A673 (cell line): Measurements from ENCODE around the gene GALNTL6. TPM values are rescaled to one million over a fixed set of nuclear protein-coding genes. Genes with fewer than 3 reads are reported as not detected.

Source experiments
- BruUV-seq: library from RNA; stranded (reverse); fragments of 400-500 nt; replicated peaks from 2 replicates; lab custom pipeline; 2021; lab: Mats Ljungman, UMichigan
- CTCF ChIA-PET: fragments of 300-600 bp; sonication (Branson Sonifier 250); formaldehyde crosslinking; loops from one replicate; lab custom pipeline; 2022; ENCODE audit warnings: antibody characterized with exemption; lab: Charles Lee
- POLR2A ChIA-PET: fragments of 300-600 bp; sonication (Branson Sonifier 250); formaldehyde crosslinking; loops from one replicate; lab custom pipeline; 2022; ENCODE audit warnings: antibody characterized with exemption; ENCODE audit not compliant: low non-redundant PET; lab: Charles Lee
- DNase-seq: peaks from one replicate; pipeline ENCODE4 v3.0.0-alpha.2; 2015; ENCODE audit warnings: low spot score
- H3K27ac ChIP-seq: fragments of 200-600 bp; sonication (generic); 2 replicates; pipeline ENCODE4 v1.5.1; 2016; ENCODE audit warnings: mixed run types, low read depth, mild to moderate bottlenecking, mixed read lengths, antibody characterized with exemption, low read length; ENCODE audit not compliant: poor library complexity, severe bottlenecking
- H3K27me3 ChIP-seq: fragments of 200-600 bp; sonication (generic); replicated peaks from 2 replicates; pipeline ENCODE4 v1.6.1; 2017; ENCODE audit warnings: mixed run types, low read depth, mild to moderate bottlenecking, mixed read lengths, antibody characterized with exemption, low read length; ENCODE audit not compliant: insufficient read depth, poor library complexity
- H3K36me3 ChIP-seq: fragments of 200-600 bp; sonication (generic); 2 replicates; pipeline ENCODE4 v1.6.1; 2016; ENCODE audit warnings: mixed run types, mild to moderate bottlenecking, mixed read lengths, antibody characterized with exemption, low read length; ENCODE audit not compliant: insufficient read depth, poor library complexity, severe bottlenecking
- H3K4me1 ChIP-seq: fragments of 200-600 bp; sonication (generic); 2 replicates; pipeline ENCODE4 v1.6.1; 2017; ENCODE audit warnings: mixed run types, mild to moderate bottlenecking, mixed read lengths, antibody characterized with exemption, low read length; ENCODE audit not compliant: insufficient read depth, poor library complexity, severe bottlenecking
- H3K4me3 ChIP-seq: fragments of 200-600 bp; sonication (generic); 2 replicates; pipeline ENCODE4 v1.5.1; 2016; ENCODE audit warnings: low read depth, mixed run types, mild to moderate bottlenecking, mixed read lengths, low read length; ENCODE audit not compliant: poor library complexity, severe bottlenecking
- H3K9me3 ChIP-seq: fragments of 200-600 bp; sonication (generic); 2 replicates; pipeline ENCODE4 v1.6.1; 2016; ENCODE audit warnings: mixed run types, low read depth, mild to moderate bottlenecking, mixed read lengths, antibody characterized with exemption, low read length; ENCODE audit not compliant: poor library complexity, severe bottlenecking
- CTCF ChIP-seq: fragments of 300-800, 200-600 bp; sonication (generic); conservative IDR thresholded peaks from 2 replicates; pipeline ENCODE4 v1.5.1; 2017; ENCODE audit warnings: low read depth, mild to moderate bottlenecking, antibody characterized with exemption, low read length, moderate library complexity, mixed read lengths
- EZH2 ChIP-seq: fragments of 200-600 bp; sonication (generic); IDR thresholded peaks from 2 replicates; pipeline ENCODE4 v1.6.1; 2017; ENCODE audit warnings: borderline replicate concordance, low read depth, mild to moderate bottlenecking, mixed read lengths, antibody characterized with exemption, low read length; ENCODE audit not compliant: poor library complexity, severe bottlenecking
- intact Hi-C: fragments of 100-400 bp; cut with micrococcal nuclease; formaldehyde crosslinking; loops from one replicate; pipeline ENCODE4 v1.10.0; 2022; ENCODE audit not compliant: unreplicated experiment
- total RNA-seq: library from RNA; stranded (reverse); gene quantifications from 2 replicates; pipeline ENCODE4 v1.2.3, GENCODE V29; 2021

The GALNTL6 gene
- total RNA-seq, 1 experiment from 2014 or later = 0.30 TPM

- Histone ChIP-seq H3K27ac (no peak overlapping the region), H3K4me1 (no peaks in the 10 kb centered on the region), H3K9me3 (no peaks in the 10 kb centered on the region), H3K27me3 (no peaks in the 10 kb centered on the region), H3K4me3 (no peak overlapping the region), H3K36me3 (no peaks in the 10 kb centered on the region)
- ChIA-PET POLR2A (no interaction called here), CTCF (no interaction called here)
- TF ChIP-seq EZH2 (no peak), CTCF (no peak)
- BruUV-seq = no TSS peak
- DNase-seq = no peak
- intact Hi-C loops = no loop called here
These were observed 339.1 kb downstream of the GALNTL6 start for GRCh38 chr4:172152284-172152683.

- Histone ChIP-seq H3K27ac (no peak overlapping the region), H3K27me3 (no peaks in the 10 kb centered on the region), H3K4me3 (no peak overlapping the region), H3K4me1 (no peaks in the 10 kb centered on the region), H3K9me3 (no peaks in the 10 kb centered on the region), H3K36me3 (no peaks in the 10 kb centered on the region)
- DNase-seq = no peak
- intact Hi-C loops = no loop called here
- BruUV-seq = no TSS peak
- no peak for TF ChIP-seq CTCF
- no peak for TF ChIP-seq EZH2
- CTCF ChIA-PET = no interaction called here
- POLR2A ChIA-PET = no interaction called here
These were observed 340.5 kb downstream of the GALNTL6 start for GRCh38 chr4:172153719-172154118.

GRCh38 chr4:172155838-172156345, 342.7 kb downstream of the GALNTL6 start:
- no peaks in the 10 kb centered on the region for H3K9me3 ChIP-seq
- ChIA-PET POLR2A (no interaction called here), CTCF (no interaction called here)
- DNase-seq = no peak
- intact Hi-C loops = no loop called here
- TF ChIP-seq EZH2 = no peak
- TF ChIP-seq CTCF = no peak
- H3K27ac ChIP-seq = no peak overlapping the region
- BruUV-seq = no TSS peak
- H3K36me3 ChIP-seq = no peaks in the 10 kb centered on the region
- no peaks in the 10 kb centered on the region for H3K27me3 ChIP-seq
- H3K4me1 ChIP-seq = no peaks in the 10 kb centered on the region
- H3K4me3 ChIP-seq = no peak overlapping the region
